Right lobe of liver (tissue), 4 donors: ENCODE data around the gene SYNGR1.

ENCODE experiments used
- CTCF ChIP-seq, 4 donors: fragments of 200-600 bp in 3 of 4; fragments of 450-650 bp in 1 of 4; IDR thresholded peaks; one replicate each; pipeline versions ENCODE4 v1.5.1 to v1.8.0; 2016 to 2022; ENCODE audit warnings: antibody characterized with exemption in 4 of 4, mild to moderate bottlenecking in 2 of 4
- POLR2A ChIP-seq: fragments of 450-650 bp; IDR thresholded peaks from one replicate; pipeline ENCODE4 v1.6.1; 2017; ENCODE audit warnings: antibody characterized with exemption, mild to moderate bottlenecking
- donor health status: DM: no; HTN: no; CAD: no.
- donor health status: DM: no; HTN: no; CAD: no.
- donor health status: DM: no; HTN: yes; CAD: no.

- TF ChIP-seq CTCF (IDR thresholded peaks at IDR 0.05): no peak
- TF ChIP-seq POLR2A: no peak
Observed at GRCh38 chr22:39422721-39423120, 72.9 kb downstream of the SYNGR1 start.
